GM12878 (cell line): ENCODE measurements around the gene ARFGAP2. TPM values are rescaled to one million over a fixed set of nuclear protein-coding genes. Genes with fewer than 3 reads are reported as not detected.

Experiments
- ATAC-seq: fragments of 200-7000 bp; cut with Tn5 transposase; 3 replicates; pipeline ENCODE4 v1.9.1; 2020; ENCODE audit warnings: mild to moderate bottlenecking, moderate library complexity
- BruUV-seq: library from RNA; stranded (reverse); fragments of 400-500 nt; replicated peaks from 2 replicates; lab custom pipeline; 2021; lab: Mats Ljungman, UMichigan
- CTCF ChIA-PET: fragments of 300-600 bp; sonication (Branson Sonifier 250); formaldehyde crosslinking; extraction: SDS; loops from one replicate; lab custom pipeline; 2021; ENCODE audit warnings: inconsistent platforms; lab: Yijun Ruan, JAX
- POLR2A ChIA-PET: fragments of 350-600 bp; formaldehyde crosslinking; extraction: SDS; loops from one replicate; lab custom pipeline; 2021; ENCODE audit warnings: inconsistent platforms; lab: Charles Lee
- RAD21 ChIA-PET: fragments of 300-600 bp; sonication (Branson Sonifier 250); formaldehyde crosslinking; loops from one replicate; lab custom pipeline; 2023; ENCODE audit warnings: antibody characterized with exemption; ENCODE audit not compliant: unreplicated experiment; lab: Charles Lee
- SMC1A ChIA-PET: fragments of 300-600 bp; sonication (Branson Sonifier 250); formaldehyde crosslinking; loops from one replicate; lab custom pipeline; 2023; ENCODE audit not compliant: unreplicated experiment, uncharacterized antibody; lab: Charles Lee
- DNase-seq: peaks from one replicate; pipeline ENCODE4 v3.0.0-alpha.2; 2011; ENCODE audit warnings: low read depth, low spot score
- FAIRE-seq: peaks from 3 replicates; lab custom pipeline; 2011; peaks lifted over from hg19 to GRCh38; lab: Jason Lieb, UNC
- H2AFZ ChIP-seq: 2 replicates; pipeline ENCODE4 v1.6.0; 2011; ENCODE audit warnings: low read depth, low read length, control low read depth; ENCODE audit not compliant: control insufficient read depth
- H3K27ac ChIP-seq: 2 replicates; pipeline ENCODE4 v1.5.1; 2011; ENCODE audit warnings: control low read depth; ENCODE audit not compliant: control insufficient read depth, insufficient read depth
- H3K27me3 ChIP-seq, 2 experiments: replicated peaks in 1 of 2; 2 replicates each; pipeline versions ENCODE4 v1.6.0 to v1.6.1; 2011; ENCODE audit warnings: low read length in 1 of 2; ENCODE audit not compliant: control insufficient read depth in 2 of 2, insufficient read depth in 2 of 2
- H3K36me3 ChIP-seq, 2 experiments: 2 replicates each; pipeline ENCODE4 v1.5.1; 2011; ENCODE audit warnings: low read length in 1 of 2; ENCODE audit not compliant: control insufficient read depth in 2 of 2, insufficient read depth in 2 of 2
- H3K4me1 ChIP-seq: 2 replicates; pipeline ENCODE4 v1.6.1; 2011; ENCODE audit warnings: mild to moderate bottlenecking, low read length, moderate library complexity, mixed read lengths; ENCODE audit not compliant: control insufficient read depth, insufficient read depth
- H3K4me2 ChIP-seq: 2 replicates; pipeline ENCODE4 v1.6.0; 2011; ENCODE audit warnings: control low read depth; ENCODE audit not compliant: control insufficient read depth, insufficient read depth
- H3K4me3 ChIP-seq: fragments of 200-600 bp; sonication (generic); 2 replicates; pipeline ENCODE4 v1.5.1; 2016
- H3K79me2 ChIP-seq: 2 replicates; pipeline ENCODE4 v1.6.0; 2011; ENCODE audit warnings: low read length; ENCODE audit not compliant: control insufficient read depth, insufficient read depth
- H3K9ac ChIP-seq: 2 replicates; pipeline ENCODE4 v1.8.0; 2011; ENCODE audit warnings: low read length, control low read depth, mixed read lengths; ENCODE audit not compliant: control insufficient read depth, insufficient read depth
- H3K9me3 ChIP-seq: replicated peaks from 3 replicates; pipeline ENCODE4 v1.5.1; 2011; ENCODE audit warnings: mild to moderate bottlenecking, low read length; ENCODE audit not compliant: control insufficient read depth, insufficient read depth
- H4K20me1 ChIP-seq: 2 replicates; pipeline ENCODE4 v1.6.0; 2011; ENCODE audit not compliant: control insufficient read depth, insufficient read depth
- BHLHE40 ChIP-seq, 2 experiments: fragments of 450-650 bp in 1 of 2; IDR thresholded peaks; 2 replicates each; pipeline ENCODE4 v1.6.1; 2011 to 2017; ENCODE audit warnings: low read depth in 2 of 2, borderline replicate concordance in 1 of 2, improper control_type of control experiment in 1 of 2, low read length in 1 of 2, mild to moderate bottlenecking in 1 of 2
- CBFB ChIP-seq: IDR thresholded peaks from 2 replicates; pipeline ENCODE4 v1.6.1; 2016; ENCODE audit warnings: antibody characterized with exemption, low read depth
- CHD2 ChIP-seq: IDR thresholded peaks from 2 replicates; pipeline ENCODE4 v1.6.1; 2011; ENCODE audit warnings: low read depth, low read length, improper control_type of control experiment, borderline replicate concordance
- DPF2 ChIP-seq: fragments of 450-650 bp; IDR thresholded peaks from 2 replicates; pipeline ENCODE4 v1.6.1; 2017; ENCODE audit warnings: mild to moderate bottlenecking
- ESRRA ChIP-seq: IDR thresholded peaks from 2 replicates; pipeline ENCODE4 v1.6.1; 2012; ENCODE audit warnings: mild to moderate bottlenecking, low read length, improper control_type of control experiment
- PAX5 ChIP-seq: IDR thresholded peaks from 2 replicates; pipeline ENCODE4 v1.6.1; 2011; ENCODE audit warnings: low read depth, low read length, borderline replicate concordance
- PML ChIP-seq: IDR thresholded peaks from 2 replicates; pipeline ENCODE4 v1.6.1; 2012; ENCODE audit warnings: low read length, inconsistent platforms
- POLR2A ChIP-seq: IDR thresholded peaks from 2 replicates; pipeline ENCODE4 v1.6.1; 2011; ENCODE audit warnings: low read depth, mild to moderate bottlenecking, low read length
- POLR2AphosphoS5 ChIP-seq: IDR thresholded peaks from 2 replicates; pipeline ENCODE4 v1.6.1; 2011; ENCODE audit warnings: mild to moderate bottlenecking, low read length, inconsistent platforms
- RELA ChIP-seq: fragments of 450-650 bp; IDR thresholded peaks from 2 replicates; pipeline ENCODE4 v1.8.0; 2014; ENCODE audit warnings: borderline replicate concordance; ENCODE audit not compliant: partially characterized antibody
- TBL1XR1 ChIP-seq: IDR thresholded peaks from 2 replicates; pipeline ENCODE4 v1.6.1; 2012; ENCODE audit warnings: low read depth, low read length, improper control_type of control experiment
- TCF3 ChIP-seq: IDR thresholded peaks from 2 replicates; pipeline ENCODE4 v1.6.1; 2012; ENCODE audit warnings: low read depth, mild to moderate bottlenecking, low read length, borderline replicate concordance; ENCODE audit not compliant: insufficient read depth
- WRNIP1 ChIP-seq: IDR thresholded peaks from 2 replicates; pipeline ENCODE4 v1.6.1; 2011; ENCODE audit warnings: low read depth, low read length, improper control_type of control experiment, borderline replicate concordance
- ZBED1 ChIP-seq: IDR thresholded peaks from 2 replicates; pipeline ENCODE4 v1.6.1; 2016; ENCODE audit warnings: borderline replicate concordance
- WGBS: methylation state at CpG from one replicate; pipeline ENCODE4 v1.1.6; 2016; ENCODE audit warnings: low lambda C conversion rate; ENCODE audit not compliant: insufficient replicate concordance, insufficient coverage; ENCODE audit errors: missing lambda C conversion rate; 5-methylcytosine and 5-hydroxymethylcytosine counted together
- in situ Hi-C: fragments of 300-500 bp; cut with MboI; formaldehyde crosslinking; loops from 9 replicates; pipeline ENCODE4 v1.14.3; 2018; ENCODE audit warnings: mixed read lengths
- intact Hi-C: fragments of 100-400 bp; cut with micrococcal nuclease; formaldehyde crosslinking; loops from one replicate; pipeline ENCODE4 v1.14.2; 2022; ENCODE audit not compliant: unreplicated experiment
- polyA plus RNA-seq, 11 experiments: library from polyadenylated mRNA; depleted of rRNA in 4 of 11; unstranded in 6 of 11; stranded (reverse) in 5 of 11; fragments of >200 nt; fragmentation: Nextera tagmentation in 4 of 11; fragmentation: Illumina TruSeq in 1 of 11; extraction: Ambion mirVana in 4 of 11; extraction: Trizol in 1 of 11; gene quantifications; 1 replicate in 1 of 11; 2 replicates in 10 of 11; pipeline versions ENCODE4 v1.2.1 to v1.2.3, GENCODE V29; 2011 to 2016; ENCODE audit warnings: inconsistent platforms in 2 of 11, missing spikeins in 2 of 11, low read depth in 1 of 11
- total RNA-seq, 4 experiments: library from RNA; depleted of rRNA in 3 of 4; stranded (reverse); fragments of >200 nt in 3 of 4; fragmentation: Illumina TruSeq in 1 of 4; extraction: Trizol in 1 of 4; gene quantifications; 2 replicates each; pipeline versions ENCODE4 v1.2.1 to v1.2.3, GENCODE V29; 2013 to 2021
- TF ChIP-seq, protein P1 (sequence below): IDR thresholded peaks from 2 replicates; pipeline ENCODE4 v1.6.1; 2012; ENCODE audit warnings: mild to moderate bottlenecking, low read depth, low read length
- TF ChIP-seq, protein P2 (sequence below): IDR thresholded peaks from 2 replicates; pipeline ENCODE4 v1.6.1; 2012; ENCODE audit warnings: low read length, inconsistent platforms

The ARFGAP2 gene
- total and polyA plus RNA-seq, 10 of the 15 experiments (the other 5 are each of a cell fraction or from before 2014, with no cell fraction given) = 20.9 to 100 (median 75.5) TPM

DNA sequence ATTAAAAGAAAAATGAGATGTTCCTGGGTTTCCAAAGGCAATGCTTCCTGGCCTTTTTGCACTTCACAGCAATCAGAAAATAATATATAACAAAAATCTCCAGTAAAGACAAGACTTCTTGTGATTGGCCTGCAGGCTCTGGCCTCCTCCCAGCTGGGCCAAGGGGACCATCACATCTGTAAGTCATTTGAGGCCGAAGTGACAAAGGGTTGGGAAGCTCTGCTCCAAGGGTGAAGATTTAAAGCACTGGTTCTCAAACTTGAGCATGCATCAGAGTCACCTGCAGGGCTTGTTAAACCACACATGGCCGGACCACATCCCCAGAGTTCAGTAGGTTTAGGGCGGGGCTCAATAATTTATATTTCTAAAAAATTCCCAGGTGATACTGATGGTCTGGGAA is 32.1 kb downstream of the ARFGAP2 start (continued):
- TF ChIP-seq ZBED1 (no peak), WRNIP1 (no peak), CHD2 (no peak), POLR2A (no peak), BHLHE40 (IDR thresholded peaks at IDR 0.05; ENCODE audit: borderline replicate concordance in 1 of 2, low read depth in 2 of 2, low read length in 1 of 2) (no peak), TCF3 (no peak)
- TF ChIP-seq, all 136 proteins: peak for 0

GRCh38 chr11:47143322-47143721 is 33.4 kb downstream of the ARFGAP2 start:
- Histone ChIP-seq H2AFZ (no peak overlapping the region), H3K79me2 (no peaks in the 10 kb centered on the region), H4K20me1 (no peaks in the 10 kb centered on the region), H3K9ac (no peak overlapping the region), H3K4me3 (no peak overlapping the region), H3K36me3 (0 out of 4 replicates have a peak, but pooled peaks cover 0 to under 1% of the 10 kb centered on the region in 2 experiments), H3K4me2 (no peak overlapping the region), H3K4me1 (no peaks in the 10 kb centered on the region), H3K27me3 (no peaks in the 10 kb centered on the region), H3K9me3 (no peaks in the 10 kb centered on the region), H3K27ac (no peak overlapping the region)
- no peak for ATAC-seq
- intact Hi-C loops (no loop called here), in situ Hi-C loops (no loop called here)
- no peak for DNase-seq
- CTCF ChIA-PET = interaction anchor here (4.3 kb wide), 1 partner anchor 9 kb away, joined by 18 read pairs; no protein-coding TSS in a partner anchor
- FAIRE-seq = no peak
- POLR2A ChIA-PET = no interaction called here
- SMC1A ChIA-PET = interaction anchor here (0.7 kb wide), 1 partner anchor 251 kb away, joined by 3 read pairs; no protein-coding TSS in a partner anchor
- BruUV-seq = no TSS peak
- WGBS = 97% methylated on average over 3 of the region's 3 CpGs
- RAD21 ChIA-PET = no interaction called here
- TF ChIP-seq BHLHE40 (IDR thresholded peaks at IDR 0.05; ENCODE audit: borderline replicate concordance in 1 of 2, low read depth in 2 of 2, low read length in 1 of 2) = no peak
- no peak for TF ChIP-seq DPF2
- TF ChIP-seq, protein P1, sequence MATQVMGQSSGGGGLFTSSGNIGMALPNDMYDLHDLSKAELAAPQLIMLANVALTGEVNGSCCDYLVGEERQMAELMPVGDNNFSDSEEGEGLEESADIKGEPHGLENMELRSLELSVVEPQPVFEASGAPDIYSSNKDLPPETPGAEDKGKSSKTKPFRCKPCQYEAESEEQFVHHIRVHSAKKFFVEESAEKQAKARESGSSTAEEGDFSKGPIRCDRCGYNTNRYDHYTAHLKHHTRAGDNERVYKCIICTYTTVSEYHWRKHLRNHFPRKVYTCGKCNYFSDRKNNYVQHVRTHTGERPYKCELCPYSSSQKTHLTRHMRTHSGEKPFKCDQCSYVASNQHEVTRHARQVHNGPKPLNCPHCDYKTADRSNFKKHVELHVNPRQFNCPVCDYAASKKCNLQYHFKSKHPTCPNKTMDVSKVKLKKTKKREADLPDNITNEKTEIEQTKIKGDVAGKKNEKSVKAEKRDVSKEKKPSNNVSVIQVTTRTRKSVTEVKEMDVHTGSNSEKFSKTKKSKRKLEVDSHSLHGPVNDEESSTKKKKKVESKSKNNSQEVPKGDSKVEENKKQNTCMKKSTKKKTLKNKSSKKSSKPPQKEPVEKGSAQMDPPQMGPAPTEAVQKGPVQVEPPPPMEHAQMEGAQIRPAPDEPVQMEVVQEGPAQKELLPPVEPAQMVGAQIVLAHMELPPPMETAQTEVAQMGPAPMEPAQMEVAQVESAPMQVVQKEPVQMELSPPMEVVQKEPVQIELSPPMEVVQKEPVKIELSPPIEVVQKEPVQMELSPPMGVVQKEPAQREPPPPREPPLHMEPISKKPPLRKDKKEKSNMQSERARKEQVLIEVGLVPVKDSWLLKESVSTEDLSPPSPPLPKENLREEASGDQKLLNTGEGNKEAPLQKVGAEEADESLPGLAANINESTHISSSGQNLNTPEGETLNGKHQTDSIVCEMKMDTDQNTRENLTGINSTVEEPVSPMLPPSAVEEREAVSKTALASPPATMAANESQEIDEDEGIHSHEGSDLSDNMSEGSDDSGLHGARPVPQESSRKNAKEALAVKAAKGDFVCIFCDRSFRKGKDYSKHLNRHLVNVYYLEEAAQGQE = no peak
- no peak for TF ChIP-seq ESRRA
- TF ChIP-seq RELA = no peak
- no peak for TF ChIP-seq PAX5
- TF ChIP-seq CBFB = no peak
- TF ChIP-seq, protein P2, sequence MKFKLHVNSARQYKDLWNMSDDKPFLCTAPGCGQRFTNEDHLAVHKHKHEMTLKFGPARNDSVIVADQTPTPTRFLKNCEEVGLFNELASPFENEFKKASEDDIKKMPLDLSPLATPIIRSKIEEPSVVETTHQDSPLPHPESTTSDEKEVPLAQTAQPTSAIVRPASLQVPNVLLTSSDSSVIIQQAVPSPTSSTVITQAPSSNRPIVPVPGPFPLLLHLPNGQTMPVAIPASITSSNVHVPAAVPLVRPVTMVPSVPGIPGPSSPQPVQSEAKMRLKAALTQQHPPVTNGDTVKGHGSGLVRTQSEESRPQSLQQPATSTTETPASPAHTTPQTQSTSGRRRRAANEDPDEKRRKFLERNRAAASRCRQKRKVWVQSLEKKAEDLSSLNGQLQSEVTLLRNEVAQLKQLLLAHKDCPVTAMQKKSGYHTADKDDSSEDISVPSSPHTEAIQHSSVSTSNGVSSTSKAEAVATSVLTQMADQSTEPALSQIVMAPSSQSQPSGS = no peak
- TF ChIP-seq POLR2AphosphoS5 = no peak
- TF ChIP-seq TBL1XR1 = no peak
- TF ChIP-seq PML = no peak
- TF ChIP-seq, all 136 proteins: peak for 0
